ENCODE results near the gene SLFN11.

SLFN11 gene

DNA sequence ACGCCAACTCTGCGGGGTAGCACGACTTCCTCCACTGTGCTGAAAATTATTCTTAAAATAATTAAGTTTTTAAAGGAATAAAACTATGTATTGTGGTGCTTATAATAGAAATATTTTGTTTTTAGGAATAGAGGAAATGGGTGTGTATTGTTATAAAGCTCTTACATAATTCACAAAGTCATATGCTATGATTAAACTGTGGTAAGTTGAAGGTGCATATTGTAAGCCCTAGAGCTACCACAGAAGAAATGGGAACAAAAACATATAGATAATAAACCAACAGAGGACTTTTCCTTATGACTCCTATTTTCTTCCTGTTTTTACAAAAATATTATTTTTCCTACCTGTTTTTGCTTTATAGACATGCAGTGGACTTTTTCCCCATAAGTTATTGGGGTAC, 4.3 kb upstream of the SLFN11 start:
- Histone ChIP-seq H3K36me3 (ENCODE audit: control insufficient read depth, insufficient read depth, low read length) (no peaks in the 10 kb centered on the region), H3K27me3 (ENCODE audit: control insufficient read depth, insufficient read depth, low read length) (peaks cover 49% of the 10 kb centered on the region), H3K9ac (ENCODE audit: low read depth, low read length) (no peak overlapping the region), H3K4me1 (ENCODE audit: control insufficient read depth, insufficient read depth, low read length) (0 out of 2 replicates have a peak, but pooled peaks cover 6% of the 10 kb centered on the region), H3K27ac (ENCODE audit: low read depth, low read length) (no peak overlapping the region), H3K9me3 (ENCODE audit: control insufficient read depth, insufficient read depth, low read length) (no peaks in the 10 kb centered on the region), H3K4me3 (ENCODE audit: low read depth, low read length) (no peak overlapping the region)

DNA sequence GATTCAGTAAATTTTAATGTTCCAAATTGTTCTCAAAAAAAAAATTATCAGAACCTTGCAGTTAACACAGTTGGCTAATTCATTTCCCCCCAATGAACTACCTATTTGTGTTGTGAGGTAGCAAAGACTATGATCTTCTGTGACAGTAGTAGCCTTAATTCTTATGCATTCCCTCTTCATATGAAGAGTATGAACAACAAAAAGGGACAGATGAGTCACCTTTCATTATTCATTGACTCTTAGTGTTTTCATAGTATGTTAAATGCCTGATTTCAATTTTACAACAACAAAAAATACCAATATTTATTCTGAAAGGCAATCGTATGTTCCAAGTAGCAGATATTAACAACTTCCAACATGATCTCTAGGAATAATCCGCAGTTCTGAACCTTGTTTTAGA, 3.6 kb upstream of the SLFN11 start:
- Histone ChIP-seq H3K36me3 (ENCODE audit: control insufficient read depth, insufficient read depth, low read length) (no peaks in the 10 kb centered on the region), H3K9me3 (ENCODE audit: control insufficient read depth, insufficient read depth, low read length) (no peaks in the 10 kb centered on the region), H3K4me3 (ENCODE audit: low read depth, low read length) (no peak overlapping the region), H3K27me3 (ENCODE audit: control insufficient read depth, insufficient read depth, low read length) (peaks cover 56% of the 10 kb centered on the region), H3K4me1 (ENCODE audit: control insufficient read depth, insufficient read depth, low read length) (0 out of 2 replicates have a peak, but pooled peaks cover 6% of the 10 kb centered on the region), H3K9ac (ENCODE audit: low read depth, low read length) (no peak overlapping the region), H3K27ac (ENCODE audit: low read depth, low read length) (no peak overlapping the region)

DNA sequence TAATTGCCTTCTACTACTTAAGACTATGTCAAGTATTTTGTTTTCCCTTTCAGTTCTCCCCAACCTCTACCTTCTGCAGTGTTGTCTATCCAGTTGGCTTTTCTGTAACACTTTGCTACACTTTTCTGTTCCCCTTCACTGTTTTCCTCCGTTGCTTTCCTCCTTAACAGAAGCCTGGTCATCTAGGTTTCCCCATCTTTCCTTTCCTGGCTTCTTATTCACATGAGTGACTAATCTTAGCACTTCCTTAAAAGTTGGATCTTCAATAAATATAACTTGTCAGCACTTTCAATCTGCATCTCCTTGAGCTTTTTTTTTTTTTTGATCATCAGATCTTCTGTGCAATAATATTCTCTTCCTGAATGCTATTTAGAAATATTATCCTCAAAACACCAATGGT, 2.8 kb upstream of the SLFN11 start:
- no peaks in the 10 kb centered on the region for H3K9me3 ChIP-seq (ENCODE audit: control insufficient read depth, insufficient read depth, low read length)
- H3K27me3 ChIP-seq (ENCODE audit: control insufficient read depth, insufficient read depth, low read length), result peaks cover 64% of the 10 kb centered on the region
- no peak overlapping the region for H3K9ac ChIP-seq (ENCODE audit: low read depth, low read length)
- H3K4me1 ChIP-seq (ENCODE audit: control insufficient read depth, insufficient read depth, low read length), result 0 out of 2 replicates have a peak, but pooled peaks cover 6% of the 10 kb centered on the region
- H3K36me3 ChIP-seq (ENCODE audit: control insufficient read depth, insufficient read depth, low read length), result no peaks in the 10 kb centered on the region
- H3K27ac ChIP-seq (ENCODE audit: low read depth, low read length), result no peak overlapping the region
- no peak overlapping the region for H3K4me3 ChIP-seq (ENCODE audit: low read depth, low read length)

DNA sequence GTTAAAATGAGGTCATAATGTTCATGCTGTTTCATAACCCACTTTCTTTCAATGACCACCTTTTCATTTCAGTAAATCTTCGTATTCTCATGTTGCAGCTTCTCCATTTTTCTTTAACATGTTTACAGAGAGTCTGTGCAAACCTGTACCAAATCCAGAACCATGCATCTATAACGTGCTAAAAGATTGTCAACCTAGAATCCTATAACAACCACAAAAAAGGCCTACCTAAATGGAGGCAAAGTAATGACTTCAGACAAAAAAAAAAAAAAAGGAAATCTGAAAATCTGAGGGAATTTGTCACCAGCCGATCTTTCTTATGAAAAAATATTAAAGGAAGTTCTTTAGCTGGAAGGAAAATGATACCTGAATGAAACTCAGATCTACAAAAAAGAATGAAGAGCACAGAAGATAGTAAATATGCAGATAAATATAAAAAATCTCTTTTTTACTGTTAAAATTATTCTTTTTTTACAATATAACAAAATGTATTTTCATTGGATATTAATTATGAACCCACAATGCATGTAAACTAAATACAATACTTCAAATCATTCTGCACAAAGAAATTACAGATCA, 1.4 kb upstream of the SLFN11 start:
- Histone ChIP-seq H3K9me3 (ENCODE audit: control insufficient read depth, insufficient read depth, low read length) (no peaks in the 10 kb centered on the region), H3K4me3 (ENCODE audit: low read depth, low read length) (peak overlapping the region; percentile 61; the same call in 1 of the 2 replicates), H3K9ac (ENCODE audit: low read depth, low read length) (no peak overlapping the region), H3K27me3 (ENCODE audit: control insufficient read depth, insufficient read depth, low read length) (peaks cover 78% of the 10 kb centered on the region), H3K36me3 (ENCODE audit: control insufficient read depth, insufficient read depth, low read length) (no peaks in the 10 kb centered on the region), H3K27ac (ENCODE audit: low read depth, low read length) (no peak overlapping the region), H3K4me1 (ENCODE audit: control insufficient read depth, insufficient read depth, low read length) (0 out of 2 replicates have a peak, but pooled peaks cover 6% of the 10 kb centered on the region)

DNA sequence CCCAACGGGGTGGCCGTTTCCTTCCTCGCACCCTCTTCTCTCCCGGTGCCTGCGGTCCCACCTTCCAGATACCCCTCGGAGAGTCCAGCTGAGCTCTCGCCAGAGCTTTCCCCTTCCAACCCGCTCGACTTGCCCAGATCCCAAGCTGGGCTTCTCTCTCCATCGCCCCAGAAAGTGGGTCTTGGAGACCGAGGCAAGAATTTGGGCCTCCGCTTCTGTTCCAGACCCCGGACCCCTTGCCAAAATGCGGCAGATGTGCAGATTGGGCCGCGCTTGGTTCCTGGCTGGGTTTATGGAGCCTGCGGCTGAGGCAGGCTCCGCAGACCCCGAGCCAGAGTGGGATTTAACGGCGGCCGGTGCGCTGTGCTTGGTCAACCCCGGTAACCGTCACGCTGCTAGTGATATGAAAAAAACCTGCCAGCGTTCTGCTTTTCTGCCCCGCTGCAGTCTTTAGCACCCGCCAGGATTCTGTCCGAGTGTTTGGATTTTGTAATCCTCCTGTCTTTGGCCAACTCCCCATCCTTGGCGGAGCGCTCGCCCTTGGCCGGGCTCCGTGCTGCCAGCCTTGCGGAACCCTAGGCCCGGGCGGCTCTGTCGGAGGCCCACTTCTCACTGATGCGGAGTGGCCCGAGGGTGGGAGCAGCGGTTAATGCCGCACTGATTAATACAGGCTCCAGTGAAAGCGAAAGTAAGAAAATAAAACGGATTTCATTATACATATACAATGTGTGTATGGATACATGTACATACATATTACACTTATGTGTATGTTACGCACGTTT, 754 bp upstream of the SLFN11 start:
- 0 out of 2 replicates have a peak, but pooled peaks cover 6% of the 10 kb centered on the region for H3K4me1 ChIP-seq (ENCODE audit: control insufficient read depth, insufficient read depth, low read length)
- peaks cover 83% of the 10 kb centered on the region for H3K27me3 ChIP-seq (ENCODE audit: control insufficient read depth, insufficient read depth, low read length)
- H3K36me3 ChIP-seq (ENCODE audit: control insufficient read depth, insufficient read depth, low read length), result no peaks in the 10 kb centered on the region
- H3K9me3 ChIP-seq (ENCODE audit: control insufficient read depth, insufficient read depth, low read length), result no peaks in the 10 kb centered on the region
- H3K4me3 ChIP-seq (ENCODE audit: low read depth, low read length), result peak overlapping the region; percentile 61
- H3K9ac ChIP-seq (ENCODE audit: low read depth, low read length), result no peak overlapping the region
- H3K27ac ChIP-seq (ENCODE audit: low read depth, low read length), result no peak overlapping the region

DNA sequence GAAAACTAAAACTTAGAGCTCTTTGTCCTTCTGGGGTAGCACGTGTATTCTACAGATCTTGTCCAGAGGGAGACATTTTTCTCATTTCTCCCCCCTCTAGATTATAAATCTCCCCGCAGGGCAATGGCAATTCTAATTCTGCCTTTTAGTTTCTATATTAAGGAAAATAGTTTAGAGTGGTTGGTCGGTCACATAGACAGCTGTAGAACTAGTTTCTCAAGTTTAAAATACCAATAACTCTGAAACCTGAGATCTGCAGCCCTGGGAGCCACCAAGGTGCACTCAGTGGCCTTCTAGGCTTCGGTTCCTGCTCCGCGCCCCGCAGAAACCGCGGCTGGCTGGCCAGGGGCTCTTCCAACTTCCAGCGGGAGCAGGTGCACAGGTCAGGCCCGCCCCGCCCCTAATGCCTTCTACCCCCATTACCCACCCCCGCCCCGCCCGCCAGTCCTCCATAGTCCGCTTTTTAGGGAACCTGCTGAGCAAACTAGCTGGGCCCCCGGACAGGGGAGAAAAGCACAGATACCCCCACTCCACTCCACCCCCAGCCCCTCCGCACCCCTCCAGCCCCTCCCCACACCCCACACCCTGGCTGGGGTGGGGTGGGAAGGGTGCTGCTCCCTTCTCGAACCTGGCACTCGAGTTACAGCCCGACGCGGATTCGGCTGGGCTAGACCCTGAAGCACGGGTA, 431 bp downstream of the SLFN11 start:
- peaks cover 95% of the 10 kb centered on the region for H3K27me3 ChIP-seq (ENCODE audit: control insufficient read depth, insufficient read depth, low read length)
- H3K4me3 ChIP-seq (ENCODE audit: low read depth, low read length), result peak overlapping the region; percentile 61
- no peak overlapping the region for H3K9ac ChIP-seq (ENCODE audit: low read depth, low read length)

DNA sequence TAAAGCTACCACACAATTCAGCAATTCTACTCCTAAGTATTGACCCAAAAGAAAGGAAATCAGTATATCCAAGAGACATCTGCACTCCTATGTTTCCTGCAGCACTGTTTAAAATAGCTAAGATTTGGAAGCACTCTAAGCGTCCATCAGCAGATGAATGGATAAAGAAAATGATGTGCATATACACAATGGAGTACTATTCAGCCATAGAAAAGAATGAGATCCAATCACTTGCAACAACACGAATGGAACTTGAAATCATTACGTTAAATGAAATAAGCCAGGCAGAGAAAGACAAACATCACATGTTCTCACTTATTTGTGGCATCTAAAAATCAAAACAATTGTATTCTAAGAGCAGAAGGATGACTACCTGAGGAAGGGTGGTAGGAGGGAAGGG, 1.5 kb downstream of the SLFN11 start:
- Histone ChIP-seq H3K9me3 (ENCODE audit: control insufficient read depth, insufficient read depth, low read length) (no peaks in the 10 kb centered on the region), H3K27ac (ENCODE audit: low read depth, low read length) (no peak overlapping the region), H3K4me1 (ENCODE audit: control insufficient read depth, insufficient read depth, low read length) (peaks cover 16% of the 10 kb centered on the region), H3K27me3 (ENCODE audit: control insufficient read depth, insufficient read depth, low read length) (peaks cover 88% of the 10 kb centered on the region), H3K36me3 (ENCODE audit: control insufficient read depth, insufficient read depth, low read length) (no peaks in the 10 kb centered on the region), H3K9ac (ENCODE audit: low read depth, low read length) (no peak overlapping the region), H3K4me3 (ENCODE audit: low read depth, low read length) (no peak overlapping the region)

More for the DNA sequence above, 431 bp downstream of the SLFN11 start:
- no peak overlapping the region for H3K27ac ChIP-seq (ENCODE audit: low read depth, low read length)
- no peaks in the 10 kb centered on the region for H3K9me3 ChIP-seq (ENCODE audit: control insufficient read depth, insufficient read depth, low read length)
- H3K36me3 ChIP-seq (ENCODE audit: control insufficient read depth, insufficient read depth, low read length), result no peaks in the 10 kb centered on the region
- peaks cover 13% of the 10 kb centered on the region for H3K4me1 ChIP-seq (ENCODE audit: control insufficient read depth, insufficient read depth, low read length)

DNA sequence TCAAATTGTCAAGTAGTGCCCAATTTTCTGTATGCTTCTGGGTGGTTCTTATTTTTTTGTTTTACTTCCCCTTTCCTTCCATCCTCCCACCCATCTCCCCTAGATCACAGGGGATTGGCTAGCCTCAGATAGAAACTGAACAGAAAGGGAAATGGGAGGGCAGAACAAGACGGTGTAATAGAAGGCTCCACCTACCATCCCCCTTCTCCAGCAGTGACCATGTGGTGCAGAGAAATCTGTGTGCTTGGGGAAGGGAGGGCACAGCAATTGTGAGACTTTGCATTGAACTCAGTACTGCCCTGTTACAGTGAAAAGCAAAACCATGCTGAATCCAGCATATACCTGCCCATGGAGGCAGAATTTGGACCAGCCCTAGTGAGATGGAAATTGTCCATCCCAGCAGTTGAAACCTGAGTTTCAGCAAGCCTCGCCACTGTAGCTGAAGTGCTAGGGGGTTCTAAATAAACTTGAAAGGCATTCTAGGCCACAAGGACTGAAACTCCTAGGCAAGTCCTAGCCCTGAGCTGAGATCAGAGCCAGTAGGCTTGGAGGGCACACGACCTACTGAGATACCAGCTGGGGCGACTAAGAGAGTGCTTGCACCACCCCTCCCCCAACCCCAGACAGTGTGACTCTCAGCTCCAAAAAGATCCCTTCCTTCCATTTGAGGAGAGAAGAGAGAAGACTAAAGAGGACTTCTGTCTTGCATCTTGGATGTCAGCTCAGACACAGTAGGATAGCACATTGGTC, 5.2 kb downstream of the SLFN11 start:
- H3K9me3 ChIP-seq (ENCODE audit: control insufficient read depth, insufficient read depth, low read length), result no peaks in the 10 kb centered on the region
- no peak overlapping the region for H3K27ac ChIP-seq (ENCODE audit: low read depth, low read length)
- H3K36me3 ChIP-seq (ENCODE audit: control insufficient read depth, insufficient read depth, low read length), result no peaks in the 10 kb centered on the region
- no peak overlapping the region for H3K4me3 ChIP-seq (ENCODE audit: low read depth, low read length)
- H3K9ac ChIP-seq (ENCODE audit: low read depth, low read length), result no peak overlapping the region
- H3K27me3 ChIP-seq (ENCODE audit: control insufficient read depth, insufficient read depth, low read length), result peaks cover 62% of the 10 kb centered on the region
- peaks cover 10% of the 10 kb centered on the region for H3K4me1 ChIP-seq (ENCODE audit: control insufficient read depth, insufficient read depth, low read length)

DNA sequence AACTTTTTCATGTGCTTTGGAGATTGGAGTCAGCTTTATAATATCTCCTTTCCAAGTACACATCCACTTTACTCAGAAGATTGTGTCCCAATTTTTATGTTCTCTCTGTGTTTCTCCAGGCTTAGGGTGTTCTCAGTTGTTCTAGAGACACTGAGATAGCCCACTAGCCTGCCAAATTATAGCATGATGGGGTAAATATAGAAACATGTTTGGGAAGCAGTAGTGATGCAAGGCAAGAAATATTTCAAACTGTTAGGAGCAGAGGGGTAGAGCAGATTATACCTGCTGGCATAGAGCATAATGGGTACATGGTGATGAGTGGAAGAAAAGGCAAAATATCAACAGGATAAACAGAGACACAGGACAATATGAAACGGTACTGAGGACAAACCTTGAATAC, 12.4 kb downstream of the SLFN11 start:
- H3K27me3 ChIP-seq (ENCODE audit: control insufficient read depth, insufficient read depth, low read length), result peaks cover 23% of the 10 kb centered on the region
- H3K4me1 ChIP-seq (ENCODE audit: control insufficient read depth, insufficient read depth, low read length), result no peaks in the 10 kb centered on the region
- no peak overlapping the region for H3K27ac ChIP-seq (ENCODE audit: low read depth, low read length)
- no peaks in the 10 kb centered on the region for H3K9me3 ChIP-seq (ENCODE audit: control insufficient read depth, insufficient read depth, low read length)
- no peak overlapping the region for H3K4me3 ChIP-seq (ENCODE audit: low read depth, low read length)
- no peak overlapping the region for H3K9ac ChIP-seq (ENCODE audit: low read depth, low read length)
- H3K36me3 ChIP-seq (ENCODE audit: control insufficient read depth, insufficient read depth, low read length), result no peaks in the 10 kb centered on the region

DNA sequence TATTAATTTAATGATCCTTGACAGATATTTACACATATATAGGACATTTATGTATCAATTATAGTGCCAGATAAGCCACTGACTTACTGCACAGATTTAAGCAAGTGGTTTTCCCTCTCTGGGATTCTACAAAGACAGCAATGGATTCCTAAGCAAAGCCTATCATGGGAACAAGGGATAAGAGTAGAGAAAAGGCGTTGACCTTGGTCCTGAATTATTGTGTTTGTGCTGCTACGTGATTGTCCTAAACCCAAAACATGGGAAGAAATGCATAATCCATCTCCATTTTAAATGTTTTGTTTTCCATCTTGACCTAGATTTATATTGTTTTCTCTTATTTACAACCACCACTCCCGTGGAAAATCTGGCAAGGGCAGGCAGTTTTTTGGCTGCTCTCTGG, 14.0 kb downstream of the SLFN11 start:
- Histone ChIP-seq H3K4me3 (ENCODE audit: low read depth, low read length) (no peak overlapping the region), H3K9ac (ENCODE audit: low read depth, low read length) (no peak overlapping the region), H3K4me1 (ENCODE audit: control insufficient read depth, insufficient read depth, low read length) (0 out of 2 replicates have a peak, but pooled peaks cover 2% of the 10 kb centered on the region), H3K27me3 (ENCODE audit: control insufficient read depth, insufficient read depth, low read length) (peaks cover 22% of the 10 kb centered on the region), H3K36me3 (ENCODE audit: control insufficient read depth, insufficient read depth, low read length) (no peaks in the 10 kb centered on the region), H3K9me3 (ENCODE audit: control insufficient read depth, insufficient read depth, low read length) (no peaks in the 10 kb centered on the region), H3K27ac (ENCODE audit: low read depth, low read length) (no peak overlapping the region)
